Gastrocnemius medialis (tissue), 4 donors: ENCODE results near the gene LAP3. TPM values are rescaled to one million over a fixed set of nuclear protein-coding genes. Genes with fewer than 3 reads are reported as not detected.

Source experiments
- ATAC-seq, 2 donors: fragments of 150-250 bp; one replicate each; pipeline ENCODE4 v1.9.1; 2016
- DNase-seq, 2 donors: peaks; one replicate each; pipeline ENCODE4 v3.0.0-alpha.2; 2019
- H3K27ac ChIP-seq, 4 donors: fragments of 200-600 bp; sonication (generic); 1 replicate in 1 of 4; 2 replicates in 3 of 4; pipeline ENCODE4 v1.5.1; 2016 to 2018; ENCODE audit warnings: mild to moderate bottlenecking in 2 of 4, moderate library complexity in 1 of 4
- H3K27me3 ChIP-seq, 3 donors: fragments of 200-600 bp; sonication (generic) in 2 of 3; 1 replicate in 1 of 3; 2 replicates in 2 of 3; pipeline versions ENCODE4 v1.5.1 to v1.6.0; 2016 to 2019; ENCODE audit warnings: mild to moderate bottlenecking in 1 of 3, moderate library complexity in 1 of 3
- H3K36me3 ChIP-seq, 2 donors: fragments of 200-600 bp; sonication (generic) in 1 of 2; one replicate each; pipeline ENCODE4 v1.5.1; 2017 to 2018
- H3K4me1 ChIP-seq, 2 donors: fragments of 200-600 bp; sonication (generic) in 1 of 2; one replicate each; pipeline ENCODE4 v1.5.1; 2016 to 2017; ENCODE audit warnings: mild to moderate bottlenecking in 2 of 2
- H3K4me3 ChIP-seq, 4 donors: fragments of 200-600 bp; sonication (generic) in 3 of 4; 1 replicate in 1 of 4; 2 replicates in 3 of 4; pipeline ENCODE4 v1.5.1; 2016 to 2019; ENCODE audit warnings: mild to moderate bottlenecking in 2 of 4
- H3K9me3 ChIP-seq, 3 donors: fragments of 200-600 bp; sonication (generic) in 2 of 3; 1 replicate in 1 of 3; 2 replicates in 2 of 3; pipeline ENCODE4 v1.5.1; 2016 to 2019
- CTCF ChIP-seq, 5 experiments: fragments of 450-650 bp in 3 of 5; fragments of 200-600 bp in 2 of 5; sonication (generic) in 2 of 5; IDR thresholded peaks in 4 of 5; conservative IDR thresholded peaks in 1 of 5; 1 replicate in 4 of 5; 2 replicates in 1 of 5; pipeline ENCODE4 v1.5.1; 2016 to 2019; ENCODE audit warnings: antibody characterized with exemption in 5 of 5, mild to moderate bottlenecking in 3 of 5, moderate library complexity in 3 of 5
- POLR2A ChIP-seq, 2 donors: fragments of 450-650 bp; IDR thresholded peaks; one replicate each; pipeline ENCODE4 v1.6.1; 2017; ENCODE audit warnings: antibody characterized with exemption in 2 of 2, mild to moderate bottlenecking in 2 of 2, moderate library complexity in 2 of 2
- in situ Hi-C, 4 donors: fragments of 200-750 bp; cut with MboI; loops; one replicate each; pipeline versions ENCODE4 v1.15.0 to v1.8.0; 2017; ENCODE audit warnings: low sequenced_read_pairs in 4 of 4
- intact Hi-C: fragments of 100-400 bp; cut with DNase I; formaldehyde crosslinking; loops from one replicate; pipeline ENCODE4 v1.15.1; 2023; ENCODE audit warnings: low total_unique reads
- total RNA-seq, 4 donors: library from RNA; depleted of rRNA; stranded (reverse); fragments of >200 nt; gene quantifications; one replicate each; pipeline versions ENCODE4 v1.1.0 to v1.2.3, GENCODE V29; 2016

LAP3 gene
- total RNA-seq, 4 donors from 2014 or later = 63.7 to 85.2 (median 76.5) TPM

- in situ Hi-C loops (loop anchor here in 2 of 4 donors (10.0 to 25.0 kb wide), 2 partner anchors 76 to 253 kb away; partner anchors contain the start of genes DCAF16 (in 2 of the 2) and NCAPG (in 2 of the 2)), intact Hi-C loops (no loop called here)
- no peak for ATAC-seq
- H3K4me1 ChIP-seq = no peaks in the 10 kb centered on the region
- no peak overlapping the region for H3K4me3 ChIP-seq
- no peaks in the 10 kb centered on the region for H3K9me3 ChIP-seq
- no peaks in the 10 kb centered on the region for H3K27me3 ChIP-seq
- H3K36me3 ChIP-seq = no peaks in the 10 kb centered on the region
- TF ChIP-seq CTCF (IDR thresholded peaks at IDR 0.05 in 4 of 5, conservative IDR thresholded peaks at IDR 0.05 in 1 of 5) (no peak), POLR2A (IDR thresholded peaks at IDR 0.05) (no peak)
- DNase-seq = no peak
- H3K27ac ChIP-seq = no peak overlapping the region
Measured at GRCh38 chr4:17558941-17559708, 17.9 kb upstream of the LAP3 start.

DNA sequence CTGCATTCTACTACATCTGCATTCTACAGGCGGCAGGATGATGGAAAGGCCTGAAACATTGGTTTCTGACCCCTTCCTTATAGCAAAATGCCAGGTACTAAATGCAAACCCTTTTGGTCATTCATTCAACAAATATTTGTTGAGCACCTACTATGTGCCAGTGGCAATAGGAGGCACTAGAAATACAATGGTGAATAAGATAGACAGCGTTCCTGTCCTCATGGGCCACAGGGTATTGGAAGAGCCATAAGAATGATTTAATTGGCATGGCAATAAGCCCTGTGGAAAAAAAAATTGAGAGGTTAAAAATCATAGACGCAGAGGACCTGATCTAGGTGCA is 17.3 kb upstream of the LAP3 start:
- Histone ChIP-seq H3K27ac (no peak overlapping the region), H3K27me3 (no peaks in the 10 kb centered on the region), H3K36me3 (no peaks in the 10 kb centered on the region), H3K4me1 (no peaks in the 10 kb centered on the region), H3K9me3 (no peaks in the 10 kb centered on the region), H3K4me3 (no peak overlapping the region)
- TF ChIP-seq CTCF (IDR thresholded peaks at IDR 0.05 in 4 of 5, conservative IDR thresholded peaks at IDR 0.05 in 1 of 5) = no peak
- TF ChIP-seq POLR2A (IDR thresholded peaks at IDR 0.05) = no peak
- DNase-seq (no peak), ATAC-seq (no peak)
- in situ Hi-C loops (loop anchor here in 2 of 4 donors (10.0 to 25.0 kb wide), 2 partner anchors 75 to 253 kb away; partner anchors contain the start of genes DCAF16 (in 2 of the 2) and NCAPG (in 2 of the 2)), intact Hi-C loops (no loop called here)

GRCh38 chr4:17560065-17560673 is 16.8 kb upstream of the LAP3 start:
- intact Hi-C loops = no loop called here
- Histone ChIP-seq H3K36me3 (no peaks in the 10 kb centered on the region), H3K27me3 (no peaks in the 10 kb centered on the region), H3K9me3 (no peaks in the 10 kb centered on the region), H3K27ac (no peak overlapping the region), H3K4me3 (no peak overlapping the region), H3K4me1 (no peaks in the 10 kb centered on the region)
- in situ Hi-C loops = loop anchor here in 2 of 4 donors (25.0 kb wide), 1 partner anchor 252 kb away; the partner anchor contains the start of genes DCAF16 (in 2 of the 2) and NCAPG (in 2 of the 2)
- TF ChIP-seq POLR2A (IDR thresholded peaks at IDR 0.05) = no peak
- TF ChIP-seq CTCF (IDR thresholded peaks at IDR 0.05 in 4 of 5, conservative IDR thresholded peaks at IDR 0.05 in 1 of 5) = no peak
- no peak for ATAC-seq
- DNase-seq = no peak

DNA sequence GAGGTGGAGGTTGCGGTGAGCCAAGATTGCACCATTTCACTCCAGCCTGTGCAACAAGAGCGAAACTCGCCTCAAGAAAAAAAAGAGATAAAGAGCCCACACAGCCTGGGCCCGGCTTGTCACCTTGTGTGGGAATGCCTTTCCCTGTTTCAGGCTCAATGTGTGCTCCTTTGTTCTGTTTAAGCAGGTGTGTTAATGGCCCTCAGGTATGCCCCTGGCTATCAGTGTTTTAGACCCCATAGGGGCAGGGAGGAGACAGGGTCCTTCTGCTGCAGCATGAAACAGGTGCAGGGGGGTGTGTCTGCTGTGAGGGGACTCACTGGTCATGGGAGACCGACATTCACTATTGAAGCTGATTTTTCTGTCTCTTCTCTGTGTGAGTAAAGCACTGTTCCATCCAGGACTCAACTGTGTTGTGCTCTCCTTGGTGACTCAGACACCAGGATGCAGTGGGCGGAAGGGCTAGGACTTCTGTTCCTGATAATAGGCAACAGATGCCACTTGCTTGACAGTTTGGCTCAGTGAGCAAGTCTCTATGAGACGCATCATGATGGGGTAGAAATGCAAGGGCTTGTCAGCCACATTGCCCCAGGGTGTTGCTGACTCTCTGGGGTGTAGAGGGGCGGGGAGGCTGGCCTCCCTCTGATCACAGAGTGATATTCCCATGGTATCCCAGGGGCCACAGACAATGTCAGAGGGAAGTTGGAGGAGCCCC is 15.6 kb upstream of the LAP3 start:
- intact Hi-C loops = no loop called here
- H3K4me3 ChIP-seq = no peak overlapping the region
- ATAC-seq = no peak
- TF ChIP-seq CTCF (IDR thresholded peaks at IDR 0.05 in 4 of 5, conservative IDR thresholded peaks at IDR 0.05 in 1 of 5) = no peak
- no peak for TF ChIP-seq POLR2A (IDR thresholded peaks at IDR 0.05)
- in situ Hi-C loops = loop anchor here in 2 of 4 donors (25.0 kb wide), 1 partner anchor 251 kb away; the partner anchor contains the start of genes DCAF16 (in 2 of the 2) and NCAPG (in 2 of the 2)
- no peaks in the 10 kb centered on the region for H3K4me1 ChIP-seq
- no peaks in the 10 kb centered on the region for H3K9me3 ChIP-seq
- DNase-seq = no peak
- H3K27me3 ChIP-seq = no peaks in the 10 kb centered on the region
- no peaks in the 10 kb centered on the region for H3K36me3 ChIP-seq
- H3K27ac ChIP-seq = no peak overlapping the region
